GM18502 (cell line): Measurements from ENCODE around the gene LINGO1.

Source experiments
- ATAC-seq: cut with Tn5 transposase; IDR thresholded peaks from one replicate; pipeline ENCODE4 v1.9.1; 2021; ENCODE audit warnings: mild to moderate bottlenecking; ENCODE audit not compliant: unreplicated experiment, poor library complexity

Gene LINGO1, protein sequence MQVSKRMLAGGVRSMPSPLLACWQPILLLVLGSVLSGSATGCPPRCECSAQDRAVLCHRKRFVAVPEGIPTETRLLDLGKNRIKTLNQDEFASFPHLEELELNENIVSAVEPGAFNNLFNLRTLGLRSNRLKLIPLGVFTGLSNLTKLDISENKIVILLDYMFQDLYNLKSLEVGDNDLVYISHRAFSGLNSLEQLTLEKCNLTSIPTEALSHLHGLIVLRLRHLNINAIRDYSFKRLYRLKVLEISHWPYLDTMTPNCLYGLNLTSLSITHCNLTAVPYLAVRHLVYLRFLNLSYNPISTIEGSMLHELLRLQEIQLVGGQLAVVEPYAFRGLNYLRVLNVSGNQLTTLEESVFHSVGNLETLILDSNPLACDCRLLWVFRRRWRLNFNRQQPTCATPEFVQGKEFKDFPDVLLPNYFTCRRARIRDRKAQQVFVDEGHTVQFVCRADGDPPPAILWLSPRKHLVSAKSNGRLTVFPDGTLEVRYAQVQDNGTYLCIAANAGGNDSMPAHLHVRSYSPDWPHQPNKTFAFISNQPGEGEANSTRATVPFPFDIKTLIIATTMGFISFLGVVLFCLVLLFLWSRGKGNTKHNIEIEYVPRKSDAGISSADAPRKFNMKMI

DNA sequence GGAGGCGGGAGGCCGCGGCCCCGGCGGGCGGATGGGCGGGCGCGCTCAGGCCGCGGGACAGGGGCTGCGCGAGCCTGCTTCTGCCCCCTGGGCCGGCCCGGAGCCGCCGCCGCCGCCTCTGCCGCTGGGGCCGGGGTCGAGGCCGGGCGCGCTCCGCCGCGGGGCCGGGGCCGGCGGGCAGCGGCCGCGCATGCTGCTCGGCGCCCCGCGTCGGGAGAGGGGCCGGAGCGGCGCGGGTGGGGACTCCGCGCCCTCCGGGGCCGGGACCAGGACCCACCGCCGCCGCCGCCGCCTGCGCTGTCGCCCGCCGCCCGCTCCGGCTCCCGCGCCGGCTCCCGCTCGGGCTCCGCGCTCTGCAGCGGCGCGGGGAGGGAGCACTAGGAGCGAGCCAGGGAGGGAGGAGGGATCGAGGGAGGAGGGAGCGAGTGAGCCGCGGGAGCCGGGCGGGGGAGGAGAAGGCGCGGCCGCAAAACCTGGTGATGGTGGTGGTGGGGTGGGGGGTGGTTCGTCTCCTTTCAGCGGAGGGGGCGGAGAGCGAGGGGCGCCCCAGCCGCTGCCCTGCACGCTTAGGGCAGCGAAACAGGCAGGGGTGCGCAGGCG, at the start of gene LINGO1:
LINGO1 (minus strand) TSS at position 379 of the 600 bp plus-strand sequence. CDS start 597 bp downstream, outside the sequence.
- ATAC-seq = no peak

DNA sequence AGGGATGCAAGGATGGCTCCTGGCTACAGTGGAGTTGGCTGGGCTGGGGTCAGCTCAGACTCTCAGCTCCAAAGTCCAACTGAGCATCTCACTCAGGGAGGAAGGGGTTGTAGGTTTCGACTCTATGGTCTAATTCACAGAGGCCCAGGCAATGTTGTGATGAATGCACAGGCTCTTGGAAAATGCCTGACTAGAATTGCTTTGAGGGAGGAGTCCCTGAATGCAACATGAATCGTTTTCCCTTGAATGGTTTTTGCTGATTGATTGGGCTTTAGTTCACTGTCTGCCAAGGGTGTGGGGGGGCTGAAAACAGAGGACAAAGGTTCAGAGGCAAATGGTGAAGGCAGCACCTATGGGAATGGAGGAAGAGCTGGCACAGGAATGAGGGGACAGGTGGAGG, 48.6 kb upstream of the LINGO1 start:
- no peak for ATAC-seq

DNA sequence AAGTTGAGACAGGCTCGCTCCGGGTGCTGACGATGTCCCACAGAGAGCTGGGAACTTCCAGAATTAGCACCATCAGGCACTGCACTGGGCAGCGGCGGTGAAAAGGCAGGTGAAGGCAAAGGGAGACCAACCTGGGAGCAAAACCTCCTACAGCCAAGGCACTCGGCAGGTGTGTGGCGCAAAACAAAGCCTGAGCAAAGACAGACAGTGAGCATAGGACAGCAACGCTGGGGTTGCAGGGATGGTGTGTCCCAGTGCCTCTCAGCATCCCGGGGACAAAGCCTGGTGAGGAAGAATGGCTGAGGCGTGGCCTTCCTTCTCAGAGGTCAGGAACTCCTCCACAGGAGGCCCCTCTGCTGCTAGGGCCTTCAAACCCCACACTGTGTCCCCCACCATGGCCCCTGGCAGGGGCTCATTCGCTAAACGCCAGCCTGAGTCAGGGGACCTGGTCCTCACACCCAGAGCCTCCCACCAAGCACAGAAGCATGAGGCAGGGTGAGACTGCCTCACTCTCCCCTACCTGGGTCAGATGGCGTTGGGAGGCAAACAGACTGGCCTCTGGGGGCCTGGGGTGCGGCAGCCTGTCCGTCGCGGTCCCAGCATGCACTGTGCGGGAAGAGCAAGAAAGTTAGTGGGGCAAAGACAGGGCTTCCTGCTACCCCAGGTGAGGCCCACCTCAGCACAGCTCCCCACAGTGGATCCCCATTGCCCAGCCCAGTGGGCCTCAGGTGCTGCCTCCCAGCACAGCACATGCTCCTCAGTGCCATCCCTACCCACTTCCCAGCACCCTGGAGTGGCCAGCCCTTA, 44.1 kb upstream of the LINGO1 start:
- no peak for ATAC-seq

DNA sequence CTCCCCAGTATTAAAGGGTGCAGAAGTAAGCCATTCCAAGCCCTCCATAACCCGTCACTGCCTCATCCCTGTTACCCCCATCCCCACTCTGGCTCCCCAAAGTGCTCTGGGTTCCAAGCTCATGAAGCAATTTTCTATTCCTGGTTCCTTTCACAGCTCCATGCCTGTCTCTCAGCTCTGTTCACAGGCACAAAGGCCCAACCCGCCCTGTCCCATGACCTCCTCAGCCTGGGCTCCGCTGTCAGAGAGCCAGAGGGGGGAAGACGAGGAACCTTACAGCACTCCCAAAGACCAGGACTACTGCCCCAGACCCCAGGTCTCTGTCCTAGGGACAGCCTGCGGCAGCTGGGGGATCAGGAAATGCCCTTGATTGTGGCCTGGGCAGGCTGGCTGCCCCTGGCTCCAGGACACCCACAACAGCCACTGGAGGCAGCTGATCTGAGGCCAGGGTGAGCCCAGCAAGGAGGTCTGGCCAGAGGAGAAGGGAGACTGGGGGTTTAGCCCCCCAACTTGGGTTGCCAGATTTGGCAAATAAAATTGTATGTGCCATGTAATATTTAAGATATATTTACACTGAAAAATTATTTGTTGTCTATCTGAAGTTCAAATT, 43.2 kb upstream of the LINGO1 start:
- no peak for ATAC-seq

DNA sequence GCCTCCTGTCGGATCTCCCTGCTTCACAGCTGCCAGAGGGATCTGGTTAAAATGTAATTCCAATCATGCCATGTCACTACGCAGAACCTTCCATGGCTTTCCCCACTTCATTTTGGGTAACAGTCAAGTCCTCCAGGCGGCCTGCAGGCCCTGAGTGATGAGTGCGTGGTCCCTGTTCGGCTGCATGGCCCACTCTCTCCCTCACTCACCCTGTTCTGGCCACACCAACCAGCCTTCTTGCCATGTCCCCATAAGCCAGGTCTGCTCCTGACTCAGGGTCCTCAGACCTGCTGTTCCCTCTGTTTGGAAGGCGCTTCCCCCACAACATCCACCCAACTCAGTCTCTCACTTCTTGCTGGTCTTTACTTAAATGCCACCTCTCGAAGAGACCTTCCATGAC, 41.6 kb upstream of the LINGO1 start:
- no peak for ATAC-seq

DNA sequence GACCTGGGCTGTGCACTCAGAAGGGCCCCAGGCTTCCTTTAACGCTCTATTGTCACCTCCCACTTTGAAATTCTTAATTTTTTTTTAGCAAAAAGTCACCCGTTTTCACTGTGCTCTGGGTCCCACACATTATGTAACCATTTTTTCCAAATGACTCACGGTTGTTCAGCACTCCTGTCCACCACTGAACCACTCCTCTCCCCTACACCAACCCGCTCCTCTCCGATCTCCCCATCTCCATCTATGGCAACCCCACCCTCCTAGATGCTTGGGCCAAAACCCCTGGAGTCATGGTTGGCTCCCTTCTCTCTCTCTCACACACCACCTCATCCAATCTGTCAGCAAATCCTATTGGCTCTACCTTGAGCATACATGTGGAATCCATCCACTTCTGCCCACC, 41.2 kb upstream of the LINGO1 start:
- ATAC-seq = no peak

DNA sequence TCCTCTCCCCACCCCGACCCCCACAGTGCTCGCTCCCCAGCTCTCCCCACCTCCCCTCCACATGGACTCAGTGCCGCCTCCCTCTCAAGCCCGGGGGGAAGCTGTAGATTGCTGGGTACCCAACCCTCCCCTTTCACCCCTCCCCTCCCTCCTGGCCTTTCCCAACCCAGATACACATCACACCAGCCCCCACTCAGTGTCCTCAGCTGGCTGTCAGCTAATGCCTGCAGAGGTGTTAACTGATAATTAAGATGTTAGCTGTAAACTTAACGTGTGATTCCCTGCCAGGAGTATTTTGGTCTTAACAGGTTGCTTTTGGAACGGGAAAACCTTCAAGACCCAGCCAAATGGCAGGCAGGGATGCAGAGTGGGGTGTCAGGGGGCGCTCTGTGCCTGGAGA, 39.4 kb upstream of the LINGO1 start:
- ATAC-seq = no peak

DNA sequence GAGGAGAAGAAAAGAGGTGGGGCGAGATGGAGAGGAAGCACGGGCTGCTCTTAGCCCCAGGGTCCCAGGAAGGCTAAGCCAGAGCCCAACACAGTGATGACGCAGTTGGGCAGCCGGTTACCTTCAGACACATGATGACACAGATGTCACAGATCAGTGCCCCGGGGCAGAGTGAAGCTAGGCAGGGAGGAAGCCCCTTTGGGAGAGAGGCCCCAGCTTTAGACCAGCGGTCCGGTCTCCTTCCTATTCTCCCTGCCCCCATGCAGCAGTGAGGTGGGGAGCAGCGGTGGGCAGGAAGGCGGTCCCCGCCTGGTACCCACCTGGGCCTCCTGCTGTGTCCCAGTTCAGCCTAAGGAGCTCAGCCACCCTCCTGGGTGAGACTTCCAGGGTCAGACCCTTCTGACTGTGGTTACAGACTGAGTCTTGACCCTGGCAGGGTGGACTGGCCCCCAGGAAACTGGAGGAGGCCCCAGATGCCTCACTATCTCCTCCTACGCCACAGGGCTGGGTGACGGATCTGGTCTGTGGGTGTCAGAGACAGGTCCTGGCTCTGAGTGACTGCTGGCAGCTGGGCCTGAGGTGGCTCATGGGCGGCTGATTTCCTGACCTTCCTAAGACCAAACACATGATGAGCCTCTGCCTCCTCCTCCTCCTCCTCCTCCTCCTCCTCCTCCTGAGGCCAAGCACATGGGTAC, 38.8 kb upstream of the LINGO1 start:
- ATAC-seq = no peak

DNA sequence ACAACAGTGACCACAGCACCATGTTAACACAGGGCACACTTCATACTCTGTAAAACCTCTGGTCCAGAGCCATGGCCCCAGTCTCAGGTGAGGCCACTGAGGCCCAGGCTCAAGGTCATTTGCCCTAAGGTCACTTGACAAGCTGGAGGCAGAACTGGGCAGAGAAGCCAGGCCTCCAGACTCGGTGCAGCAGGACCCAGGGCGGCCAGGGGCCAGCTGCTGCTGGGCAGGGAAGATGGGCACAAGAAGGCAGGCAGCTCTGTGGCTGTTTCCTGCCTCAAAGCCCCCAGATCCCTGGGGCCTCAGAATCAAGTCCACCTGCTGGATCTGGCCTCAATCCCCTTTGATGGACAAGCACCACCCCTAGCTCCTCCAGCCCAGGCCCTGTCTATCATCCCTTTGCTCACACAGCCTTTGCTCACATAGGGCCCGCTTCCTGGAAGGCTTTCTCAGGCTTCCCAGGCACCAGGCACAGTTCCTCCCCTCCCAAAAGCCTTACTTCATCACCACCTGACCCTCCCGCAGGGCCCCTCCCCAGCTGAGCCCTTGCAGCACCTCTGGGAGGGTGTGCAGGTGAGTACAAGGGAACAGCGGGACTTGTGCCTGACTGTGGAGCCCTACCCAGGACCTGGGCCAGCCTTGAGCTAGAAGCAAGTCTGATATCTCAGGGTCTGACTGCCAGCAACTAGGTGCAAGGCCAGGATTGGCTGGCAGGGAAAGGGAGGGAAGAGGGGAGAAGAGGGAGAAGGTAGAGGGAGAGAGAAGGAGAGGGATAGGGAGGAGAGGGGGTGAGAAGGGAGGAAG, 38.0 kb upstream of the LINGO1 start:
- ATAC-seq = no peak

DNA sequence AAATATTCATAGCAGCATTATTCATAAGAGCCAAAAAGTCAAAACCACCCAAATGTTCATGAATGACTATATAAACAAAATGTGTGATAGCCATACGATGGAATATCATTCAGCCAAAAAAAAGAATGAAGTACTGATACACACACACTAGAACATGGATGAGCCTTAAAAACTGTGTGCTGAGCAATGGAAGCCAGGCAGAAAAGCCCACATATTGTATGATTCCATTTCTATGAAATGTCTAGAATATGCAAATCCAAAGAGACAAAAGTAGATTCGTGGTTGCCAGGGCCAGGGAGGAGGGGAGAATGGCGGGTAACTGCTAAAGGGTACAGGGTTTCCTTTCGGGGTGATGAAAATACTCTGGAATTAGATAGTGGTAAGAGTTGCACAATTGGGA, 37.2 kb upstream of the LINGO1 start:
- no peak for ATAC-seq

DNA sequence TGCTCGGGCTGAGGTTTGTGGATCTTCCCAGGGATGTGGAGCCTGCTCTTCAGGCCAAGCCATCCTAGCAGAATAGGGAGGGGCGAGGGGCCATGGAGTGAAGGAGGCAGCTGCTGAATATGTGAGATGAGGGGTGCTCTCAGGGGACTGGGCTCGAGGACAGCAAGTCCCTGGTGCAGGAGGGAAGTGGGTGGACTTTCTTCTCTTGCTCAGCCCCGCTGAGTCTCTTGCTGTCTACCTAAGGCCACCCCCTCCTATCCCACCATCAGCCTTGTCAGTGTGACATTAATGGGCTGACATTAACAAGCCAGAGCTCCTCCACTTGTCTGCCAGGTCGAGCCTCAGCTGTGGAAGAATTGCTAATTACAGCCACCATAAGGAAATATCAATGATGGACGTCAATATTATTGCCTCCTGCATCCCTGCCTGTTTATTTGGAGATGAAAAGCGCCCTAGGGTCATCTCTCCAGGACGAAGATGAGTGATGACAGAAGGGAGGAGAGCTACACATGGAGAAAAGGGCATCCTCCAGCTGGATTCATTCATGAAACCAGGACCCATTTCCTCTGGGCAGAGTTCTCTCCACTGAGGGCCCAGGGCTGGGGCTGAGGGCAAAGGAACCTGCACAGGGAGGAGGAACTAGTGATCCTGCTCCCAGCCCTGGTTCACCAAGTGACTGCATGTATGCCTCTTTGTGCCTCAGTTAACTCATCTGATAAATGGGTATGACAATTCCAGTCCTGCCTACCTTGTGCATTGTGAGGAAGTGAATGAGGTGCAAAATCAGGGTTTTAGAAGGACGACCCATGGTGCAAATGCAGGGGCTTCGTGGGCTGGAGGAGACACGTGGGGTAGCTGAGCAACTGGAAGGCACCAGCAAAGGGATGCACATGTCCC, 34.9 kb upstream of the LINGO1 start:
- no peak for ATAC-seq

DNA sequence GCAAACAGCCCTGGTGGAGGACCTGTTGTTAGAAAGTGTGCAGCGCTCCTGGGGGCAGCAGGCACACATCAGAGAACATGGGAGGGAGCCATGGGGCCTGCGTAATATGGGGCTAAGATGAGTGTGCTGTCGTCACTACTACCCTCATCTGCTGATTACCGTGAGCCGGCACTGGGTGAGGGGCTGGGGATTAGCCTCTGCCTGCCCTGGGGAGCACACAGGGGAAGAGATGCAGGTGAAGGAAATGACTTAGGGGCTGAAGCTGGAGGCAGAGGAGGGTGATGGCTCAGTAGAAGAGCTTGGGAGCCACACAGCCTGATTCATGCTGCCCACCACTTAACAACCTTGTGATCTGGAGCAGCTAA, 33.6 kb upstream of the LINGO1 start:
- no peak for ATAC-seq

DNA sequence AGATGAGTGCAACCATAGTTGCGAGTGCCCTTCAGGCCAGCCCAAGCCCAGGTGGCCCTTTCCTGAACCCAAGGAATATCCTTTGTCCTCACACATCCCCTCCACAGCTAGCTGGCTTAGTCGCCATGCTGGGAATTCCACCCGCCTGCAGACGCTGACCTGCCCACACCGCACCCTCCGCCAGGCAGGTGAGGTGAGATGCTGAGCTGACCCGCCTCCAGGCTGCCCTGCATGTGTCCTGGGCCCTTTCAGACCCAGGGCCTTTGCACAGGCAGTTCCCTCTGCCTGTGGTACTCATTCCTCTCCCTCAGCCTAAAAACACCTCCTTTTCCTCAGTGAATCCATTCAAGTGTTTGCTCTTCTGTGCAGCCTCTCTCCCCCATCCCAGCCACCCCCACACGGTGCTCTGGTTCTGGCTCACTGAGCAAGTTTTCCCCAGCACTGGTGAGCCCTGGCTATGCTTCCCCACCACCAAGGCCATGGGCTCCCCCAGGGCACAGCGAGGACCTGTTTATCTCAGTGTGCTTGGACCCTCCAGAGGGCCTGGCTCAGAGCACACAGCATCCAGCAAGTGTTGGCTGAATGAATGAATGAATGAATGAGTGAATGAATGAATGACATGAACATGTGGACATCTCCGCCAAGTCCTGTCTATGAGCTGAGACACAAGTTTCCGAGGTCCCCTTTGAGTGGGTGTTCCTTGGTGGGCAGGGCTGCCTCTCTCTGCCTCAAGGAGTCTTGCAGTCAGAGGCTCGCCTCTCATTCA, 33.0 kb upstream of the LINGO1 start:
- no peak for ATAC-seq

DNA sequence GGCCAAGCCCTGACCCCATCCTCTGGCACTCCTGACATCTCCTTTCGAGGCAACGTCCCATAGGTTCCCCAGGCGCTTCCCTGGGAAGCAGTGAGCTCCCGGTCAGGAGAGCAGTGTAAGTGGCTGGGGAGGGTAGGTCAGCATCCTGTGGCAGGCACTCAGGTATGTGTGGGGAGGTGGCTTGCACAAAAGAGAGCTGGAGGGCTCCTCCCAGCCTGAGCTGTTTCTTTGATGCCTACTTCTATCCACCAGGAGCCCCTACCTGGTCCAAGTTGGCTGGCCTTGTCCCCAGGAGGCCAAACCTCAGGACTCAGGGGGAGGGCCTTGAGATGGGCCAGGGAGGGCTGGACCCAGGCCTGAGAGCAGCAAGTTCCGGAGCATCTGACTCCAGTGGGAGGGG, 31.7 kb upstream of the LINGO1 start:
- ATAC-seq = no peak

DNA sequence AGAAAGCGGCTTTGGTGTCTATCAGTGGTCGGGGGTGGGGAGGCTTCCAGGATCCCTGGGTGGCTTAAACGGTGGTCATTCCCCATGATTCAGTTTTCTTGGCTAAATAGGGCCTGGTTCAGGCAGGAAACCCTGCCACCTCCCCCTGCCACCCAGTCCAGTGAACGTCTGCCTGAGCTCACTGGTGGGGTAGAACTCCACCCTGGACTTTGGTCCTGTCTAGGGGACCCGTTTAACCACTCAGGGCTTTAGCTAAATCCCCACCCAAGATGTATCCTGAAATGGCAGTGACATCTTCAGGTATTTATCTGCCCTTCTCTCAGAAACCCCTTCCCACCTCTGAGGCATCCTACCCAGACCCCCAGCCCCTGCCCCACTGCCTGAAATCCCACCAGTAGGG, 30.5 kb upstream of the LINGO1 start:
- ATAC-seq = no peak

DNA sequence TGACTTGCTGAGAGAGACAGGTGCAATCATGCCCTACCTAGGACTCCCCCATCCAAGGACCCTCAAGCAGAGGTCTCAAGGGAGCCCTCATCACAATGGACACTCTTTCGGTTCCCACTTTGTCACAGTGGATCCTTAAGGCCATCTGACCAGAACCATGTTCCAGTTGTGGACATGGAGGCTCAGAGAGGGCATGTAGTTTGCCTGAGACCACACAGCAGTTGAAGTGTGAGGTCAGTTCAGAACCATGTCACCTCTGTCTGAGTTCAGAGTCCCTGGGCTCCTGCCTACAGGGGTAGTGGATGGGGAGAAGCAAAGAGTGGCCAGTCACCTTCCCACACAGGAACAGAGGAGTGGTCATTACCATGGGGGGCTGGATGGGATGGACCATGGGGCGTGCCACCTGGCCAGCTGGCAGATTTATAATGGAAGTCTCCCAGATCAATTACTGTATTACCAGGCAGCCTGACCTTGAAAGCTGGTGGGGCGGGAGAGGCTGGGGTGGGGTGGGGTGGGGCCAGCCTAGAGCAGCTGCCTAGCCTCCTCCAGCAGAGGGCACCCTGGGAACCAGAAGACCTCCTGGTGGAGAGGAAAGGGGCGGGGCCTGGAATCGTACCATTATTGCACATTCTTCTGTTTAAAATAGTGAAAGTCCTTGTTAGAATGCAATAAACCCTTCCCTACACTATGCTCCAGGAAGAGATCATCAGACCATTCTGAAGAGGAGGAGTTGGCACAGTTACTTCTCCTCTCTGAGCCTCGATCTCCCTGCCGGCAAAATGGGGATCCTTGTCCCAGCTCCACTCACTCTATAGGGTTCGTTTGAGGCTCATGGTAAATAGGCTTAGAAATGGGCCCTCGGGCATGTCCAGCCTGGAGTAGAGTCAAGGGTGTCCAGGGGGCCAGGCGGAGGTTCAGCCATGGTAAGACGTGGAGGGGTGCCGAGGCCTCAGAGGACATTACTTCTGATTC, 26.9 kb upstream of the LINGO1 start:
- no peak for ATAC-seq
